NCI-H2171 treated with DMSO at 0.1 percent for 48 hours (cell line): ENCODE measurements around the gene CCDC150.
"Not testable (repeated sequence)": the region's sequence is repeated elsewhere in the genome, so short reads cannot be mapped to it uniquely, and the experiment has no call there.

ENCODE experiments used
- DNase-seq: peaks from one replicate; lab custom pipeline; 2025; lab: John Stamatoyannopoulos, UW

The CCDC150 gene

GRCh38 chr2:196639180-196640030 is at the start of gene CCDC150:
Gene CCDC150 (plus strand): TSS chr2:196639715. CDS start chr2:196639767, 52 bp downstream.
- DNase-seq, result peak; percentile 95

- peak; percentile 29 for DNase-seq
Observed at GRCh38 chr2:196590286-196590685, 49.2 kb upstream of the CCDC150 start.

- DNase-seq, result peak; percentile 49
Observed at GRCh38 chr2:196591004-196591403, 48.5 kb upstream of the CCDC150 start.

GRCh38 chr2:196591621-196592022 is 47.9 kb upstream of the CCDC150 start:
- peak; percentile 96 for DNase-seq

GRCh38 chr2:196592331-196592910 is 47.1 kb upstream of the CCDC150 start:
- peak; percentile 80 for DNase-seq

GRCh38 chr2:196592911-196593881 is 46.3 kb upstream of the CCDC150 start, which contains the start of gene HECW2:
Gene HECW2 (minus strand): TSS chr2:196593554.
- peak; percentile 67 for DNase-seq

- no peak for DNase-seq
Observed at GRCh38 chr2:196594158-196594557, 45.4 kb upstream of the CCDC150 start.

GRCh38 chr2:196597531-196597930 is 42.0 kb upstream of the CCDC150 start:
- no peak for DNase-seq

- DNase-seq, result no peak
Observed at GRCh38 chr2:196598412-196598811, 41.1 kb upstream of the CCDC150 start.

GRCh38 chr2:196598846-196599245 is 40.7 kb upstream of the CCDC150 start:
- no peak for DNase-seq

- no peak for DNase-seq
Observed at GRCh38 chr2:196601430-196602306, 37.8 kb upstream of the CCDC150 start.

GRCh38 chr2:196604196-196604595 is 35.3 kb upstream of the CCDC150 start:
- DNase-seq, result no peak

GRCh38 chr2:196606516-196606915 is 33.0 kb upstream of the CCDC150 start:
- no peak for DNase-seq

- DNase-seq, result peak; percentile 38
Observed at GRCh38 chr2:196607073-196607472, 32.4 kb upstream of the CCDC150 start.

GRCh38 chr2:196607896-196608295 is 31.6 kb upstream of the CCDC150 start:
- DNase-seq, result not testable (repeated sequence)

- no peak for DNase-seq
Observed at GRCh38 chr2:196609806-196610205, 29.7 kb upstream of the CCDC150 start.

GRCh38 chr2:196610796-196611195 is 28.7 kb upstream of the CCDC150 start:
- DNase-seq, result no peak

GRCh38 chr2:196613302-196613701 is 26.2 kb upstream of the CCDC150 start:
- no peak for DNase-seq

GRCh38 chr2:196617430-196617829 is 22.1 kb upstream of the CCDC150 start:
- DNase-seq, result no peak

GRCh38 chr2:196618661-196619060 is 20.9 kb upstream of the CCDC150 start:
- no peak for DNase-seq

- DNase-seq, result no peak
Observed at GRCh38 chr2:196630531-196630930, 9.0 kb upstream of the CCDC150 start.
